PFSK-1 (cell line): ENCODE data around the gene TCF4.

ENCODE experiments used
- POLR2AphosphoS5 ChIP-seq: IDR thresholded peaks from 2 replicates; pipeline ENCODE4 v1.6.1; 2012; ENCODE audit warnings: low read depth, mild to moderate bottlenecking, control low read depth, low read length, moderate library complexity
- REST ChIP-seq, 2 experiments: IDR thresholded peaks; 2 replicates each; pipeline versions ENCODE4 v1.6.1 to v1.8.0; 2011 to 2012; ENCODE audit warnings: low read depth in 2 of 2, low read length in 2 of 2, control low read depth in 1 of 2, inconsistent platforms in 1 of 2, mild to moderate bottlenecking in 1 of 2, moderate library complexity in 1 of 2; ENCODE audit not compliant: insufficient read depth in 1 of 2
- TAF1 ChIP-seq: IDR thresholded peaks from 2 replicates; pipeline ENCODE4 v1.6.1; 2012; ENCODE audit warnings: low read length, control low read depth, borderline replicate concordance; ENCODE audit not compliant: insufficient read depth

- TF ChIP-seq POLR2AphosphoS5 (no peak), REST (IDR thresholded peaks at IDR 0.05; ENCODE audit: insufficient read depth in 1 of 2, low read depth in 2 of 2, low read length in 2 of 2) (no peak), TAF1 (no peak)
Measured at GRCh38 chr18:55235094-55235461, 352.9 kb downstream of the TCF4 start.
